ENCODE measurements around the gene UST. TPM values are rescaled to one million over a fixed set of nuclear protein-coding genes. Genes with fewer than 3 reads are reported as not detected.

The UST gene
- total RNA-seq, 2 donors from 2014 or later = 24.2 to 30.8 TPM

DNA sequence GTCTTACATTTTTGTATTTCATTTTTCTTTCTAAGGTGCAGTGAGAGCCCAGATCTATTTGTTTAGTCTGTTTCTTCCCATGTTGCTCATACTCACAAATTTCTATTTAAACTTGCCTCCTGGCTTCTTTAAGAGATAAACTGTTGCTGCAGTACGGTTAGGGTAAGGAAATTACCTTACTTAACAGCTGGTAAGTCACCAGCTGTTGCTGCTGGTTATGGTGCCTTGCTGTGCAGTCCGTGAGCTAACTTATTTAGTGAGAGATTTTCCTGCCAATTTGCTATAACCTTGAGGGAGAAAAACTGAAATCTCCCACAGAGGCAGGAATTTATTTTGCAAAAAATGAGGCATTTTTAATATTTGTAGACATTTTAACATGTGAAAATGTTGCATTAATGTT is 261.0 kb downstream of the UST start:
- no peak overlapping the region for H3K27ac ChIP-seq
- TF ChIP-seq, protein P1, sequence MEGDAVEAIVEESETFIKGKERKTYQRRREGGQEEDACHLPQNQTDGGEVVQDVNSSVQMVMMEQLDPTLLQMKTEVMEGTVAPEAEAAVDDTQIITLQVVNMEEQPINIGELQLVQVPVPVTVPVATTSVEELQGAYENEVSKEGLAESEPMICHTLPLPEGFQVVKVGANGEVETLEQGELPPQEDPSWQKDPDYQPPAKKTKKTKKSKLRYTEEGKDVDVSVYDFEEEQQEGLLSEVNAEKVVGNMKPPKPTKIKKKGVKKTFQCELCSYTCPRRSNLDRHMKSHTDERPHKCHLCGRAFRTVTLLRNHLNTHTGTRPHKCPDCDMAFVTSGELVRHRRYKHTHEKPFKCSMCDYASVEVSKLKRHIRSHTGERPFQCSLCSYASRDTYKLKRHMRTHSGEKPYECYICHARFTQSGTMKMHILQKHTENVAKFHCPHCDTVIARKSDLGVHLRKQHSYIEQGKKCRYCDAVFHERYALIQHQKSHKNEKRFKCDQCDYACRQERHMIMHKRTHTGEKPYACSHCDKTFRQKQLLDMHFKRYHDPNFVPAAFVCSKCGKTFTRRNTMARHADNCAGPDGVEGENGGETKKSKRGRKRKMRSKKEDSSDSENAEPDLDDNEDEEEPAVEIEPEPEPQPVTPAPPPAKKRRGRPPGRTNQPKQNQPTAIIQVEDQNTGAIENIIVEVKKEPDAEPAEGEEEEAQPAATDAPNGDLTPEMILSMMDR (IDR thresholded peaks at IDR 0.05) = no peak
- DNase-seq (ENCODE audit: low spot score) (no peak), ATAC-seq (ENCODE audit: insufficient number of reproducible peaks, low FRiP score, low read depth) (no peak)
- H3K9me3 ChIP-seq = no peaks in the 10 kb centered on the region
- no peaks in the 10 kb centered on the region for H3K36me3 ChIP-seq
- H3K4me3 ChIP-seq = no peak overlapping the region
- H3K27me3 ChIP-seq (replicated peaks; ENCODE audit: insufficient read depth) = no peaks in the 10 kb centered on the region
- no peaks in the 10 kb centered on the region for H3K4me1 ChIP-seq (ENCODE audit: control insufficient read depth in 1 of 2, low read depth in 2 of 2)

DNA sequence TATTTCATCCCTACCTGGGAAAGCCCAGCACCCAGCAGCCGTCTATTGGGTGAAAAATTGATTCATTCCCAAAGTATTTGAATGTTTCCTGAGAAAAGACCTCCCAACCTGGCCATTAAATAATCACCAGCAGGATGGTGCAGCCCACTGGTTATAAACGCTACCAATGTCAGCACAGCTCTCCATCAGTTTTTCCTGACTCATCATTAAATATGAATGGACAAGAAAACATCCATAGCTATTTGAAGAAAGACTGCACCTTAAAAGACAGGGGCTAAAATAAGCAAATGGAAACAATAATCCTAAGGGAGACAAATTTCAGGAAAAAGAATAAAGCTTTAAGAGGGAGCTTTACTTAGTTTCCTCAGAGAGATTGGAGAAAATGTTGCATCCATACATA is 261.9 kb downstream of the UST start:
- TF ChIP-seq, protein P1 (IDR thresholded peaks at IDR 0.05) = no peak
- H3K4me3 ChIP-seq = no peak overlapping the region
- DNase-seq (ENCODE audit: low spot score) = no peak

DNA sequence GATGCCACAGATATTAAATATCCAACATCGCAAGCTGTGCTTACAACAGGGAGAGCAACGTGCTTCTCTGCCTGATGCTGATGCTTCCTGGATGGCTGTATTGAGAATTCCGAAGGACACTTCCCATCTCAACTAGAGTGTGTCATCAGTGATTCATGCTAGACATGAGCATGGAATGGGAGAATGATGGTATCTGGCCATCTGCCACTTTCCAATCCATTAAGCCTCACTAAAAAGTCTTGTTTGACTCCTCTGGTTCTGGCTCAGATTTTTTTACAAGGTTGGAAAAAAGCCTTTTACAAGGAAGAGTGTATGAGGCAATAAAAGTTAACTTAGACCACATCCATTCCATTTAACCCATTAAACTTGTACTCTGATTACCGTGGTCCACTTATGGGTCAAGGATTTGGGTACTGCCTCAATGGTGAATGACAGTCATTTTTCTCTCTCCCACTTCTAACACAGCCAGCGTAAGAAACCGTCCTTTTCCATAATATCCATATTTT is 265.3 kb downstream of the UST start:
- H3K4me1 ChIP-seq (ENCODE audit: control insufficient read depth in 1 of 2, low read depth in 2 of 2) = peaks cover 0 to 4% of the 10 kb centered on the region in 2 donors
- no peak for ATAC-seq (ENCODE audit: insufficient number of reproducible peaks, low FRiP score, low read depth)
- TF ChIP-seq, protein P1 (IDR thresholded peaks at IDR 0.05) = no peak

More for the DNA sequence above, 261.9 kb downstream of the UST start:
- H3K27ac ChIP-seq = no peak overlapping the region
- no peaks in the 10 kb centered on the region for H3K36me3 ChIP-seq
- ATAC-seq (ENCODE audit: insufficient number of reproducible peaks, low FRiP score, low read depth) = no peak
- no peaks in the 10 kb centered on the region for H3K4me1 ChIP-seq (ENCODE audit: control insufficient read depth in 1 of 2, low read depth in 2 of 2)
- no peaks in the 10 kb centered on the region for H3K9me3 ChIP-seq
- no peaks in the 10 kb centered on the region for H3K27me3 ChIP-seq (replicated peaks; ENCODE audit: insufficient read depth)

GRCh38 chr6:149013586-149014344 is 266.9 kb downstream of the UST start:
- no peak for ATAC-seq (ENCODE audit: insufficient number of reproducible peaks, low FRiP score, low read depth)

More for the DNA sequence above, 265.3 kb downstream of the UST start:
- H3K36me3 ChIP-seq = no peaks in the 10 kb centered on the region
- H3K27me3 ChIP-seq (replicated peaks; ENCODE audit: insufficient read depth) = no peaks in the 10 kb centered on the region
- no peak overlapping the region for H3K4me3 ChIP-seq
- no peak overlapping the region for H3K27ac ChIP-seq
- DNase-seq (ENCODE audit: low spot score) = no peak
- no peaks in the 10 kb centered on the region for H3K9me3 ChIP-seq

More at GRCh38 chr6:149013586-149014344, 266.9 kb downstream of the UST start:
- no peak overlapping the region for H3K4me3 ChIP-seq
- H3K27ac ChIP-seq = no peak overlapping the region
- peaks cover 0 to 4% of the 10 kb centered on the region in 2 donors for H3K4me1 ChIP-seq (ENCODE audit: control insufficient read depth in 1 of 2, low read depth in 2 of 2)
- no peaks in the 10 kb centered on the region for H3K36me3 ChIP-seq
- no peak for DNase-seq (ENCODE audit: low spot score)
- no peaks in the 10 kb centered on the region for H3K27me3 ChIP-seq (replicated peaks; ENCODE audit: insufficient read depth)
- TF ChIP-seq, protein P1 (IDR thresholded peaks at IDR 0.05) = no peak
- no peaks in the 10 kb centered on the region for H3K9me3 ChIP-seq

Data from thoracic aorta (tissue), 2 donors.